ENCODE measurements around the gene SERTAD1. TPM values are rescaled to one million over a fixed set of nuclear protein-coding genes. Genes with fewer than 3 reads are reported as not detected.

The SERTAD1 gene
- total RNA-seq, 1 donor from 2014 or later, result 2.4 TPM

DNA sequence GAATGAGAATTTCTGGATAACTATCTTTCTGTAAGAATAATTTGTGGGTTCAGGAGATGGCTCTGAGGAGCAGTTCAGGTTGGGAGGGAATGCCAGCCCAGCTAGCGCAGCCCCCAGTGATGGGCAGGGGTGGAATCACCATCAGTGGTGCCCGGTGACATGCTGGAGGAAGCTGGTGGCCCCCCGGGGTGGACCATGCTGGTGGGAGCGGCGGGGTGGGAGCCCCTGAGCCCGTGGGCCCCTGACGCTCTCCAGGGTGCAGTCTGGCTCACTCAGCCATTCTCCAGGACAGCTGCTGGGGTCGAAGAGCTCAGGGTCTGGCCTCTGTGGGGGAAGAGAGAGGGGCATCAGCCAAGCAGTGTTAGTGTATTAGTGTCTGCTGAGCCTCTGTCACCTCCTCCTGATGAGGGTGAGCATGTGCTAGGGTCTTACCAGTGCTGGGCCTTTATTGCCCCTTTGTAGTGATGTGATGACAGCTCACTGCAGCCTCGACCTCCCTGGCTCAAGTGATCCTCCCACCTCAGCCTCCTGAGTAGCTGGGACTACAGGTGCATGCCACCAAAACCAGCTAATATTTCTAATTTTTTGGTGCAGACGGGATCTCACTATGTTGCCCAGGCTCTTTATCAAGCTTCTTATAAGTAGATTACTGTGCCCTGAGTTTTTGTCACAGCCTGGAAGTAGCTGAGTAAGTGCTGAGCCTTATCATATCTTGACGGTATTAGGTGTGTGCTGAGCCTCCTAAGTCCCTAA is 46.2 kb downstream of the SERTAD1 start:
- DNase-seq (ENCODE audit: low spot score), result no peak
- Histone ChIP-seq H3K9ac (no peak overlapping the region), H3K4me3 (no peak overlapping the region), H3K4me2 (no peak overlapping the region), H3K27ac (no peak overlapping the region), H3F3A (ENCODE audit: low read depth) (no peaks in the 10 kb centered on the region), H2AFZ (replicated peaks) (no peak overlapping the region), H3K79me2 (ENCODE audit: low read depth) (no peaks in the 10 kb centered on the region), H3K4me1 (no peaks in the 10 kb centered on the region), H4K20me1 (ENCODE audit: low read depth) (no peaks in the 10 kb centered on the region), H3K36me3 (no peaks in the 10 kb centered on the region), H3K27me3 (no peaks in the 10 kb centered on the region), H3K9me3 (ENCODE audit: low read depth) (no peaks in the 10 kb centered on the region)
- Mint-ChIP-seq H3K27me3 (ENCODE audit: insufficient read depth, low read depth) (peaks cover 2% of the 10 kb centered on the region), H3K4me1 (peaks cover 3% of the 10 kb centered on the region), H3K36me3 (peaks cover 7% of the 10 kb centered on the region), H3K4me3 (no peak overlapping the region), H3K27ac (peak overlapping the region; percentile 21), H3K9me3 (no peaks in the 10 kb centered on the region)
- TF ChIP-seq EZH2phosphoT487 (IDR thresholded peaks at IDR 0.05) (no peak), CTCF (IDR thresholded peaks at IDR 0.05) (no peak), EZH2 (IDR thresholded peaks at IDR 0.05) (no peak)

DNA sequence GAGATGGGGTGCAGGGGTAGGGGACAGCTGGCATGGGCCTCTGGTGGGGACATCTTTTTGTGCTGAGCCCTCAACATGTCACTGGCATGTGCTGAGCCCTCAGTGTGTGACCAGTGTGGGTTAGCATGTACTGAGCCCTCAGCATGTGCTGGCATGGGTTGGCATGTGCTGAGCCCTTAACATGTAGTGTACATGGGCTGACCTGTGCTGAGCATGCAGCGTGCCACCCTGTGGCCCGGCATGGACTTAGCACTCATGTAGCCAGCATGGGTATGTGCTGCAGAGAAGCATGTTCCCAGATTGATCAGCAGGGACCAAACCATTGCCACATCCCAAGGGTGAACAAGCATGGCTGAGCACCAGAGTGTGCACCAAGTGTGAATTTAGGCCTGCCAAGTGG is 47.3 kb downstream of the SERTAD1 start:
- Histone ChIP-seq H3K4me2 (no peak overlapping the region), H3K79me2 (ENCODE audit: low read depth) (no peaks in the 10 kb centered on the region), H2AFZ (replicated peaks) (no peak overlapping the region), H3K36me3 (no peaks in the 10 kb centered on the region), H3K9ac (no peak overlapping the region), H3K4me1 (no peaks in the 10 kb centered on the region), H4K20me1 (ENCODE audit: low read depth) (no peaks in the 10 kb centered on the region), H3K4me3 (no peak overlapping the region), H3K27ac (no peak overlapping the region), H3K27me3 (no peaks in the 10 kb centered on the region), H3K9me3 (ENCODE audit: low read depth) (no peaks in the 10 kb centered on the region), H3F3A (ENCODE audit: low read depth) (no peaks in the 10 kb centered on the region)
- Mint-ChIP-seq H3K27ac (no peak overlapping the region), H3K9me3 (no peaks in the 10 kb centered on the region), H3K27me3 (ENCODE audit: insufficient read depth, low read depth) (peaks cover 2% of the 10 kb centered on the region), H3K36me3 (peaks cover 12% of the 10 kb centered on the region), H3K4me3 (no peak overlapping the region), H3K4me1 (peaks cover 3% of the 10 kb centered on the region)
- no peak for DNase-seq (ENCODE audit: low spot score)
- TF ChIP-seq EZH2 (IDR thresholded peaks at IDR 0.05) (no peak), CTCF (IDR thresholded peaks at IDR 0.05) (no peak), EZH2phosphoT487 (IDR thresholded peaks at IDR 0.05) (no peak)

- peaks cover 2% of the 10 kb centered on the region for H3K27me3 Mint-ChIP-seq (ENCODE audit: insufficient read depth, low read depth)
- no peaks in the 10 kb centered on the region for H3K9me3 ChIP-seq (ENCODE audit: low read depth)
- H3K9ac ChIP-seq, result no peak overlapping the region
- no peaks in the 10 kb centered on the region for H3F3A ChIP-seq (ENCODE audit: low read depth)
- no peak overlapping the region for H3K27ac Mint-ChIP-seq
- no peak overlapping the region for H3K4me2 ChIP-seq
- H3K4me1 ChIP-seq, result no peaks in the 10 kb centered on the region
- no peaks in the 10 kb centered on the region for H3K36me3 ChIP-seq
- no peaks in the 10 kb centered on the region for H3K27me3 ChIP-seq
- no peak for DNase-seq (ENCODE audit: low spot score)
- H3K79me2 ChIP-seq (ENCODE audit: low read depth), result no peaks in the 10 kb centered on the region
- H3K4me1 Mint-ChIP-seq, result peaks cover 3% of the 10 kb centered on the region
- H3K4me3 Mint-ChIP-seq, result no peak overlapping the region
- H2AFZ ChIP-seq (replicated peaks), result no peak overlapping the region
- no peak overlapping the region for H3K27ac ChIP-seq
- TF ChIP-seq EZH2 (IDR thresholded peaks at IDR 0.05), result no peak
- TF ChIP-seq CTCF (IDR thresholded peaks at IDR 0.05), result no peak
- TF ChIP-seq EZH2phosphoT487 (IDR thresholded peaks at IDR 0.05), result no peak
- H3K9me3 Mint-ChIP-seq, result no peaks in the 10 kb centered on the region
- peaks cover 12% of the 10 kb centered on the region for H3K36me3 Mint-ChIP-seq
- no peak overlapping the region for H3K4me3 ChIP-seq
- H4K20me1 ChIP-seq (ENCODE audit: low read depth), result no peaks in the 10 kb centered on the region
Observed at GRCh38 chr19:40377876-40378385, 47.9 kb downstream of the SERTAD1 start.

All from neural progenitor cell (in vitro differentiated cells).